MCF 10A (cell line): ENCODE data around the gene RNF157. TPM values are rescaled to one million over a fixed set of nuclear protein-coding genes. Genes with fewer than 3 reads are reported as not detected.

Experiments used
- BruUV-seq: library from RNA; stranded (reverse); fragments of 400-500 nt; replicated peaks from 2 replicates; lab custom pipeline; 2021; lab: Mats Ljungman, UMichigan
- CTCF ChIA-PET: fragments of 300-600 bp; sonication (Branson Sonifier 250); formaldehyde crosslinking; extraction: SDS; loops from one replicate; lab custom pipeline; 2021; ENCODE audit warnings: antibody characterized with exemption, inconsistent platforms; lab: Yijun Ruan, JAX
- POLR2A ChIA-PET: fragments of 300-600, 350-650 bp; sonication (Branson Sonifier 250); formaldehyde crosslinking; extraction: SDS; loops from one replicate; lab custom pipeline; 2020; ENCODE audit warnings: antibody characterized with exemption, inconsistent platforms; lab: Yijun Ruan, JAX
- DNase-seq: peaks from one replicate; pipeline ENCODE4 v3.0.0-alpha.2; 2018; ENCODE audit not compliant: unreplicated experiment
- H3K27ac Mint-ChIP-seq: one replicate; pipeline ENCODE4 v1.8.0; 2022; ENCODE audit warnings: mild to moderate bottlenecking, low read depth, mixed read lengths; ENCODE audit not compliant: unreplicated experiment
- H3K27me3 Mint-ChIP-seq: one replicate; pipeline ENCODE4 v1.8.0; 2022; ENCODE audit warnings: mixed read lengths; ENCODE audit not compliant: insufficient read depth, unreplicated experiment
- H3K36me3 Mint-ChIP-seq: one replicate; pipeline ENCODE4 v1.8.0; 2022; ENCODE audit warnings: mild to moderate bottlenecking, moderate library complexity, mixed read lengths; ENCODE audit not compliant: insufficient read depth, unreplicated experiment
- H3K4me1 Mint-ChIP-seq: one replicate; pipeline ENCODE4 v1.8.0; 2022; ENCODE audit warnings: mixed read lengths; ENCODE audit not compliant: insufficient read depth, unreplicated experiment
- H3K4me3 Mint-ChIP-seq: one replicate; pipeline ENCODE4 v1.8.0; 2022; ENCODE audit warnings: mild to moderate bottlenecking, moderate library complexity, mixed read lengths; ENCODE audit not compliant: unreplicated experiment
- H3K9me3 Mint-ChIP-seq: one replicate; pipeline ENCODE4 v1.8.0; 2022; ENCODE audit warnings: mixed read lengths; ENCODE audit not compliant: unreplicated experiment
- intact Hi-C: fragments of 100-400 bp; cut with micrococcal nuclease; formaldehyde crosslinking; loops from 2 replicates; pipeline ENCODE4 v1.14.1; 2022
- total RNA-seq: library from RNA; stranded (reverse); gene quantifications from 2 replicates; pipeline ENCODE4 v1.2.3, GENCODE V29; 2022
- TF ChIP-seq, protein P1 (sequence below): fragments of 200-600 bp; IDR thresholded peaks from one replicate; pipeline ENCODE4 v1.8.0; 2022; ENCODE audit warnings: antibody characterized with exemption, mild to moderate bottlenecking; ENCODE audit not compliant: unreplicated experiment

The RNF157 gene
- total RNA-seq, 1 experiment from 2014 or later, result 0.44 TPM

DNA sequence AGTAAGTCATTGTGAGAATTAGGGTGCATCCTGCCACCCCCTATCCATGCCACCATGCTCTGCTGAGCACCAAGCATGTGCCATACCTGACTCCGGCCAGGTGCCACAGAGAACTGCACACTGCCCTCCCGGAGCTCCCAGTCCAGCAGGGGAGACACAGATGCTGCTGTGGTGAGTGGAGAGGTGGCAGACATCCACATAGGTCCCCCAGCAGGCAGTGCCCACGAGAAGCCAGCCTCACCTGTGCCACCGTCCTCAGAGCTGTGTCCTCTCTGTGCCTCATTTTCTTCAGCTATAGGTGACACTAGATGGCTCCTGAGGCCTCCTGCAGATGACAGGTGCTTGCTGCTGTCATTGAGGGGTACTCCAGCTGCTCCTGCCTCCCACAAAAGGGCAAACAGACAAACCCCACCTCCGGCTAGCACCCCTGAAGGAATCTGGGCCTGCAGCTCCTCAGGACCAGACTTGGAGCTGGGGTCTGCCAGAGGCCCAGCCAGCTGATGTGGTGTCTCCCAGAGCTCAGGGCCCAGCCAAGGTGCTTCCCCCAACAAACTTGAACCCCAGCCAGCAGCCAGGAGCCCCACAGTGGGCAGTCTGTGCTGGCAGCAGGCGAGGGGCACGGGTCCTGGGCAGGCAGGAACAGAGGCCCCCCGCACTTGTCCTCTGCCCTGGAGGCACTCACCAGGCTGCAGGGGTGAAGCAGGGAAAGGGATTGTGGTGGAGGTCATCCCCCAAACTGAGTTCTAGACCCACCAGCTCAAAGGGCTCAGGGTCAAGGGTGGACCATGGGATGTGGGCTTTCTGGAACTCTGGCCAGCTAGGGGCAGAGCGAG lies 116.3 kb downstream of the RNF157 start:
- POLR2A ChIA-PET, result interaction anchor here (0.6 to 0.8 kb wide), 2 partner anchors 9 to 40 kb away, joined by 3 read pairs; no protein-coding TSS in a partner anchor
- BruUV-seq, result no TSS peak
- H3K36me3 Mint-ChIP-seq, result no peaks in the 10 kb centered on the region
- no peaks in the 10 kb centered on the region for H3K9me3 Mint-ChIP-seq
- H3K27me3 Mint-ChIP-seq, result no peaks in the 10 kb centered on the region
- TF ChIP-seq, protein P1, sequence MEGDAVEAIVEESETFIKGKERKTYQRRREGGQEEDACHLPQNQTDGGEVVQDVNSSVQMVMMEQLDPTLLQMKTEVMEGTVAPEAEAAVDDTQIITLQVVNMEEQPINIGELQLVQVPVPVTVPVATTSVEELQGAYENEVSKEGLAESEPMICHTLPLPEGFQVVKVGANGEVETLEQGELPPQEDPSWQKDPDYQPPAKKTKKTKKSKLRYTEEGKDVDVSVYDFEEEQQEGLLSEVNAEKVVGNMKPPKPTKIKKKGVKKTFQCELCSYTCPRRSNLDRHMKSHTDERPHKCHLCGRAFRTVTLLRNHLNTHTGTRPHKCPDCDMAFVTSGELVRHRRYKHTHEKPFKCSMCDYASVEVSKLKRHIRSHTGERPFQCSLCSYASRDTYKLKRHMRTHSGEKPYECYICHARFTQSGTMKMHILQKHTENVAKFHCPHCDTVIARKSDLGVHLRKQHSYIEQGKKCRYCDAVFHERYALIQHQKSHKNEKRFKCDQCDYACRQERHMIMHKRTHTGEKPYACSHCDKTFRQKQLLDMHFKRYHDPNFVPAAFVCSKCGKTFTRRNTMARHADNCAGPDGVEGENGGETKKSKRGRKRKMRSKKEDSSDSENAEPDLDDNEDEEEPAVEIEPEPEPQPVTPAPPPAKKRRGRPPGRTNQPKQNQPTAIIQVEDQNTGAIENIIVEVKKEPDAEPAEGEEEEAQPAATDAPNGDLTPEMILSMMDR, result no peak
- CTCF ChIA-PET, result interaction anchor here (0.6 to 7.2 kb wide), 11 partner anchors 10 to 1952 kb away, joined by 3 to 82 read pairs (median 3); no protein-coding TSS in a partner anchor
- H3K4me1 Mint-ChIP-seq, result no peaks in the 10 kb centered on the region
- DNase-seq, result no peak
- H3K27ac Mint-ChIP-seq, result no peak overlapping the region
- H3K4me3 Mint-ChIP-seq, result no peak overlapping the region
- intact Hi-C loops, result no loop called here

DNA sequence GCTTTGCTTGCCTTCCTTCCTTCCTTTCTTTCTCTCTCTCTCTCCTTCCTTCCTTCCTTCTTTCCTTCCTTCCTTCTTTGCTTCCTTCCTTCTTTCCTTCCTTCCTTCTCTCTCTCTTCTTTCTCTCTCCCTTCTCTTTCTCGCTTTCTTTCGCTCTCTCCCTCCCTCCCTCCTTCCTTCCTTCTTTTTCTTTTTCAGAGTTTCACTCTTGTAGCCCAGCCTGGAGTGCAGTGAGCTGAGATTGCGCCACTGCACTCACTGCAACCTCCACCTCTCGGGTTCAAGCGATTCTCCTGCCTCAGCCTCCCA lies 117.1 kb downstream of the RNF157 start:
- Mint-ChIP-seq H3K36me3 (no peaks in the 10 kb centered on the region), H3K9me3 (no peaks in the 10 kb centered on the region), H3K4me3 (no peak overlapping the region), H3K4me1 (no peaks in the 10 kb centered on the region), H3K27me3 (no peaks in the 10 kb centered on the region), H3K27ac (no peak overlapping the region)
- DNase-seq, result no peak
- ChIA-PET CTCF (interaction anchor here (0.6 to 7.2 kb wide), 11 partner anchors 10 to 1953 kb away, joined by 3 to 82 read pairs (median 3); no protein-coding TSS in a partner anchor), POLR2A (no interaction called here)
- BruUV-seq, result no TSS peak
- intact Hi-C loops, result no loop called here
- TF ChIP-seq, protein P1, result no peak

DNA sequence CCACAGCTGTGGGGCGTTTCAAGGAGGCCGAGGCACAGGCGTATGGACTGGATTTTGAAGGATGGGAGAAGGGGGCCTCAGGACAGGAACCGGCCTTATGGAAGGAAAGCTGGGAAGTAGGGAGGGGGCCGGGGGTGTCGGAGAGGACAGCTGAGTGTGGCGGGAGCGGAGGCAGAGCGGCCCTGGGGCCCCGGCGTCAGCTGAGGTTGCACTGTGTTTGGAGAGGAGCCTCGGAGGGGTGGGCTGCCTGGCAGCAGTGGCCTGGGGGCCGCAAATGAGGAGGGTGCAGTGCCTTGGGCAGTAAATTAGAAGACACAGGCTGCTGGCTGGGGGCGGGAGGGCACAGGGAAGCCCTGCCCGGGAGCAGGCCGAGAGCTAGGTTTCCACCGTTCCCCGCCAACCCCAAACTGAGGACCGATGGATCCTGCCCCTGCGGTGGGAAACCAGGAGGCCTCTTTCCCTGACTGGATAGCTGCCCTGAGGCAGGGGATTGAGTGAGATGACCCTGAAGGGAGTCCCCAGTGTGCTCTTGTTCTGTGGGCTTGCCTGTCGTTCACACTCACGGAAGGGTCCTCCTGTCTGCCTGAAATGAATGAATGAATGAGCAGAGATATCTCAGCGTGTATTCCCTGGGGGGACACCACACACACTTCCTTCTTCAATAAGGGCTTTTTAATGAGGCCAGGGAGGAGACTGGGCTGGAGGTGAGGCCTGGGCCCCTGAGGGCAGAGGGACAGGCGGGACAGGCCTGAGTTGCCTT lies 117.7 kb downstream of the RNF157 start:
- intact Hi-C loops, result no loop called here
- ChIA-PET POLR2A (no interaction called here), CTCF (interaction anchor here (0.6 to 7.2 kb wide), 10 partner anchors 10 to 1953 kb away, joined by 3 to 82 read pairs (median 3); no protein-coding TSS in a partner anchor)
- no TSS peak for BruUV-seq
- no peaks in the 10 kb centered on the region for H3K4me1 Mint-ChIP-seq
- no peaks in the 10 kb centered on the region for H3K9me3 Mint-ChIP-seq
- H3K27ac Mint-ChIP-seq, result no peak overlapping the region
- no peak for DNase-seq
- no peak overlapping the region for H3K4me3 Mint-ChIP-seq
- H3K36me3 Mint-ChIP-seq, result no peaks in the 10 kb centered on the region
- TF ChIP-seq, protein P1, result no peak
- no peaks in the 10 kb centered on the region for H3K27me3 Mint-ChIP-seq
